Skeletal muscle tissue (tissue), 4 donors: ENCODE measurements around the gene DGCR2. TPM values are rescaled to one million over a fixed set of nuclear protein-coding genes. Genes with fewer than 3 reads are reported as not detected.
"Not testable (repeated sequence)": the region's sequence is repeated elsewhere in the genome, so short reads cannot be mapped to it uniquely, and the experiment has no call there.

ENCODE experiments used
- H3K27ac ChIP-seq: one replicate; pipeline ENCODE4 v1.7.0; 2013; ENCODE audit warnings: mild to moderate bottlenecking, low read depth, low read length, inconsistent platforms
- H3K27me3 ChIP-seq, 3 donors: one replicate each; pipeline ENCODE4 v1.7.0; 2013; ENCODE audit warnings: low read length in 3 of 3; ENCODE audit not compliant: control insufficient read depth in 3 of 3, insufficient read depth in 3 of 3
- H3K36me3 ChIP-seq, 3 donors: one replicate each; pipeline ENCODE4 v1.7.0; 2013; ENCODE audit warnings: low read length in 3 of 3; ENCODE audit not compliant: control insufficient read depth in 3 of 3, insufficient read depth in 3 of 3
- H3K4me1 ChIP-seq, 3 donors: one replicate each; pipeline ENCODE4 v1.7.0; 2013; ENCODE audit warnings: low read length in 3 of 3, mild to moderate bottlenecking in 3 of 3; ENCODE audit not compliant: control insufficient read depth in 3 of 3, insufficient read depth in 3 of 3
- H3K4me3 ChIP-seq, 3 donors: one replicate each; pipeline ENCODE4 v1.7.0; 2013; ENCODE audit warnings: low read length in 3 of 3
- H3K9ac ChIP-seq, 3 donors: one replicate each; pipeline ENCODE4 v1.7.0; 2013; ENCODE audit warnings: low read length in 3 of 3, mild to moderate bottlenecking in 3 of 3, moderate library complexity in 2 of 3, low read depth in 1 of 3
- H3K9me3 ChIP-seq, 3 donors: one replicate each; pipeline ENCODE4 v1.7.0; 2013; ENCODE audit warnings: low read length in 3 of 3; ENCODE audit not compliant: control insufficient read depth in 3 of 3
- total RNA-seq: library from RNA; depleted of rRNA; stranded (reverse); fragments of >200 nt; gene quantifications from one replicate; pipeline ENCODE4 v1.2.3, GENCODE V29; 2014
- donor health status: Osteomylitis.

DGCR2 gene
- total RNA-seq, 1 donor from 2014 or later, result 41.8 TPM

GRCh38 chr22:19028060-19028455, 94.2 kb downstream of the DGCR2 start:
- H3K4me3 ChIP-seq, H3K9me3 ChIP-seq, H3K4me1 ChIP-seq, H3K36me3 ChIP-seq, H3K27ac ChIP-seq, H3K9ac ChIP-seq: not testable (repeated sequence)
- H3K27me3 ChIP-seq, result peaks cover 13 to 15% (median 14%) of the 10 kb centered on the region in 3 donors

GRCh38 chr22:19027371-19028059, 94.7 kb downstream of the DGCR2 start:
- H3K4me3 ChIP-seq, H3K9me3 ChIP-seq, H3K27ac ChIP-seq, H3K4me1 ChIP-seq, H3K36me3 ChIP-seq, H3K9ac ChIP-seq: not testable (repeated sequence)
- peaks cover 13 to 17% (median 15%) of the 10 kb centered on the region in 3 donors for H3K27me3 ChIP-seq

GRCh38 chr22:19026080-19026479, 96.1 kb downstream of the DGCR2 start:
- H3K27me3 ChIP-seq, result peaks cover 13 to 21% (median 15%) of the 10 kb centered on the region in 3 donors
- not testable (repeated sequence) for H3K4me1 ChIP-seq, H3K36me3 ChIP-seq, H3K27ac ChIP-seq, H3K9me3 ChIP-seq, H3K9ac ChIP-seq, H3K4me3 ChIP-seq

GRCh38 chr22:19024956-19025489, 97.2 kb downstream of the DGCR2 start:
- not testable (repeated sequence) for H3K9me3 ChIP-seq, H3K36me3 ChIP-seq, H3K9ac ChIP-seq, H3K4me3 ChIP-seq, H3K27ac ChIP-seq, H3K4me1 ChIP-seq
- peaks cover 7 to 14% (median 7%) of the 10 kb centered on the region in 3 donors for H3K27me3 ChIP-seq

GRCh38 chr22:19023931-19024330, 98.3 kb downstream of the DGCR2 start:
- peaks cover 9 to 18% (median 12%) of the 10 kb centered on the region in 3 donors for H3K27me3 ChIP-seq

GRCh38 chr22:19022755-19023154, 99.5 kb downstream of the DGCR2 start:
- Histone ChIP-seq H3K27me3 (peaks cover 13 to 18% (median 15%) of the 10 kb centered on the region in 3 donors), H3K9me3 (no peaks in the 10 kb centered on the region), H3K9ac (no peak overlapping the region), H3K36me3 (no peaks in the 10 kb centered on the region), H3K4me3 (no peak overlapping the region), H3K4me1 (peaks cover 0 to 2% (median 0%) of the 10 kb centered on the region in 3 donors), H3K27ac (no peak overlapping the region)

More at GRCh38 chr22:19023931-19024330, 98.3 kb downstream of the DGCR2 start:
- H3K4me1 ChIP-seq, H3K27ac ChIP-seq, H3K4me3 ChIP-seq, H3K9me3 ChIP-seq, H3K9ac ChIP-seq, H3K36me3 ChIP-seq: not testable (repeated sequence)

GRCh38 chr22:19019679-19020032, 102.6 kb downstream of the DGCR2 start:
- Histone ChIP-seq H3K4me3 (no peak overlapping the region), H3K9me3 (no peaks in the 10 kb centered on the region), H3K9ac (no peak overlapping the region), H3K36me3 (no peaks in the 10 kb centered on the region), H3K27ac (no peak overlapping the region), H3K4me1 (peaks cover 0 to 9% (median 8%) of the 10 kb centered on the region in 3 donors), H3K27me3 (peaks cover 11 to 15% (median 15%) of the 10 kb centered on the region in 3 donors)

GRCh38 chr22:19019029-19019678, 103.1 kb downstream of the DGCR2 start:
- Histone ChIP-seq H3K27me3 (peaks cover 11 to 15% (median 15%) of the 10 kb centered on the region in 3 donors), H3K36me3 (no peaks in the 10 kb centered on the region), H3K9ac (no peak overlapping the region), H3K27ac (no peak overlapping the region), H3K4me3 (no peak overlapping the region), H3K4me1 (peaks cover 0 to 9% (median 8%) of the 10 kb centered on the region in 3 donors), H3K9me3 (no peaks in the 10 kb centered on the region)

GRCh38 chr22:19018256-19018655, 104.0 kb downstream of the DGCR2 start:
- Histone ChIP-seq H3K9ac (no peak overlapping the region), H3K27ac (no peak overlapping the region), H3K27me3 (peaks cover 11 to 15% (median 11%) of the 10 kb centered on the region in 3 donors), H3K4me1 (peaks cover 0 to 9% (median 8%) of the 10 kb centered on the region in 3 donors), H3K9me3 (no peaks in the 10 kb centered on the region), H3K4me3 (no peak overlapping the region), H3K36me3 (no peaks in the 10 kb centered on the region)

GRCh38 chr22:19016081-19016766, 106.0 kb downstream of the DGCR2 start:
- Histone ChIP-seq H3K27me3 (peaks cover 9 to 11% (median 11%) of the 10 kb centered on the region in 3 donors), H3K9me3 (no peaks in the 10 kb centered on the region), H3K4me1 (peaks cover 0 to 9% (median 8%) of the 10 kb centered on the region in 3 donors), H3K27ac (no peak overlapping the region), H3K4me3 (no peak overlapping the region), H3K9ac (no peak overlapping the region), H3K36me3 (no peaks in the 10 kb centered on the region)
